Karpas-422 (cell line): Measurements from ENCODE around the gene MNT. TPM values are rescaled to one million over a fixed set of nuclear protein-coding genes. Genes with fewer than 3 reads are reported as not detected.

ENCODE experiments used
- DNase-seq: peaks from one replicate; pipeline ENCODE4 v3.0.0-alpha.2; 2015
- H2AFZ ChIP-seq: fragments of 200-600 bp; sonication (generic); 2 replicates; pipeline ENCODE4 v1.6.1; 2014; ENCODE audit warnings: antibody characterized with exemption, low read length, mixed read lengths
- H3K27ac ChIP-seq: fragments of 200-600 bp; sonication (generic); 2 replicates; pipeline ENCODE4 v1.5.1; 2014; ENCODE audit warnings: mild to moderate bottlenecking, low read length, moderate library complexity
- H3K27me3 ChIP-seq: fragments of 200-600 bp; sonication (generic); 2 replicates; pipeline ENCODE4 v1.6.1; 2014; ENCODE audit warnings: low read length, mixed read lengths
- H3K36me3 ChIP-seq: fragments of 200-600 bp; sonication (generic); 2 replicates; pipeline ENCODE4 v1.6.1; 2014; ENCODE audit warnings: low read length, mixed read lengths; ENCODE audit not compliant: insufficient read depth
- H3K4me1 ChIP-seq: fragments of 200-600 bp; sonication (generic); 2 replicates; pipeline ENCODE4 v1.6.1; 2014; ENCODE audit warnings: mild to moderate bottlenecking, low read length, mixed read lengths
- H3K4me2 ChIP-seq: fragments of 200-600 bp; sonication (generic); 2 replicates; pipeline ENCODE4 v1.6.1; 2014; ENCODE audit warnings: low read length, low read depth, mild to moderate bottlenecking; ENCODE audit not compliant: poor library complexity, severe bottlenecking
- H3K4me3 ChIP-seq: fragments of 200-600 bp; sonication (generic); 2 replicates; pipeline ENCODE4 v1.5.1; 2014; ENCODE audit warnings: mild to moderate bottlenecking, antibody characterized with exemption, low read length, mixed read lengths
- H3K79me2 ChIP-seq: fragments of 200-600 bp; sonication (generic); 2 replicates; pipeline ENCODE4 v1.6.1; 2014; ENCODE audit warnings: mild to moderate bottlenecking, low read length, mixed read lengths
- H3K9ac ChIP-seq: fragments of 200-600 bp; sonication (generic); 2 replicates; pipeline ENCODE4 v1.6.0; 2014; ENCODE audit warnings: low read length
- H3K9me2 ChIP-seq: fragments of 200-600 bp; sonication (generic), shearing (Covaris generic); replicated peaks from 2 replicates; pipeline ENCODE4 v1.6.0; 2014; ENCODE audit warnings: mild to moderate bottlenecking, low read length, moderate library complexity; ENCODE audit not compliant: insufficient read depth
- H3K9me3 ChIP-seq: fragments of 300-700, 200-600 bp; sonication (generic); 2 replicates; pipeline ENCODE4 v1.6.1; 2014; ENCODE audit warnings: low read length, mixed read lengths
- H4K20me1 ChIP-seq: fragments of 200-600 bp; sonication (generic); 2 replicates; pipeline ENCODE4 v1.6.1; 2014; ENCODE audit warnings: mild to moderate bottlenecking, antibody characterized with exemption, low read length, low read depth; ENCODE audit not compliant: insufficient read depth
- total RNA-seq: library from RNA; depleted of rRNA; stranded (reverse); fragments of >200 nt; shearing (Covaris generic); gene quantifications from 2 replicates; pipeline ENCODE4 v1.2.3, GENCODE V29; 2014; ENCODE audit warnings: low replicate concordance

The MNT gene
- total RNA-seq, 1 experiment from 2014 or later, result 6.3 TPM

DNA sequence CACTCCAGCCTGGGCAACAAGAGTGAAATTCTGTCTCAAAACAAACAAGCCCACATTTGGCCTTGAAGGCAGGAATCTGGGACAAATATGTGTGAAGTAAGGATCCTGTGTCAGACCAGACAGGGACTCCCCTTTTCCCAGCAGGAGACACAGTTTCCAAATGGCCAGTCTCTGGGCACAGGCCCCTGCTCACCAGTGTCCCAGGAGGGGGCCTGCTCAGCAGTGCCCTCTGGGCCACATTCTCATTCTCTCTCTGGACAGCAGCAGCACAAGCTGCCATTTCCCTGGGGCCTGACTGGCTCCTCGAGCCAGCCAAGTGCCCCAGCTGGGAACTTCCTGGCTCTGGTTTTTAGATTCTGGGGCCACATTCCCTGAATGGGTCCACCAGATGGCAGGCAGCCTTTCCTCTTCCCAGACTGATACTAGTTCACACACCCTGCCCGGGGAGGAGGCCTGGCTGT lies 11.7 kb upstream of the MNT start:
- Histone ChIP-seq H4K20me1 (no peaks in the 10 kb centered on the region), H3K79me2 (peaks cover 9% of the 10 kb centered on the region), H3K27ac (no peak overlapping the region), H3K4me1 (peaks cover 3% of the 10 kb centered on the region), H2AFZ (no peak overlapping the region), H3K36me3 (peaks cover 9% of the 10 kb centered on the region; the same call in 1 of the 2 replicates), H3K9ac (no peak overlapping the region), H3K9me3 (no peaks in the 10 kb centered on the region), H3K4me2 (no peak overlapping the region), H3K9me2 (no peaks in the 10 kb centered on the region), H3K4me3 (no peak overlapping the region), H3K27me3 (no peaks in the 10 kb centered on the region)
- no peak for DNase-seq

DNA sequence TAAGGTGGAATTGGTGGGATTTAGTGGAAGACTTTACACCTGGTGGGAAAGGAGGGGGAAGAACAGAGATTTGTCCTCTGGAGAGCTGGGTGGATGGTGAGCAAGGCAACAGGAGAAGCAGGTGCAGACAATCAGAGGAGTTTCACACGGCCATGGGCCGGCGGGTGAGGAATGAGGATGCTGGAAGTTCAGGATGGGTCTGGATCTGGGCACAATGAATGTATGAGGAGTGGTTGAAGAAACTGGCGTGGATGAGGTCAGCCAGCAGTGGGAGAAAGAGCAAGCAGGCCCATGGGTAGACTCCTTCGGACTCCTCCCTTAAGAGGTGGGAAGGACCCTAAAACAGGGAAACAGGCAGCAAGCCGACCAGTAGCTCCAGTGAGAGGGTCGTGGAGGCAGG lies 10.1 kb upstream of the MNT start:
- H3K9ac ChIP-seq, result no peak overlapping the region
- DNase-seq, result no peak
- H3K27ac ChIP-seq, result no peak overlapping the region
- no peak overlapping the region for H3K4me2 ChIP-seq
- no peaks in the 10 kb centered on the region for H3K9me2 ChIP-seq
- H2AFZ ChIP-seq, result no peak overlapping the region
- no peaks in the 10 kb centered on the region for H3K9me3 ChIP-seq
- peaks cover 3% of the 10 kb centered on the region for H3K4me1 ChIP-seq
- H3K4me3 ChIP-seq, result no peak overlapping the region
- peaks cover 7% of the 10 kb centered on the region for H3K79me2 ChIP-seq
- no peaks in the 10 kb centered on the region for H3K27me3 ChIP-seq
- H4K20me1 ChIP-seq, result no peaks in the 10 kb centered on the region
- H3K36me3 ChIP-seq, result peaks cover 9% of the 10 kb centered on the region; the same call in 1 of the 2 replicates

DNA sequence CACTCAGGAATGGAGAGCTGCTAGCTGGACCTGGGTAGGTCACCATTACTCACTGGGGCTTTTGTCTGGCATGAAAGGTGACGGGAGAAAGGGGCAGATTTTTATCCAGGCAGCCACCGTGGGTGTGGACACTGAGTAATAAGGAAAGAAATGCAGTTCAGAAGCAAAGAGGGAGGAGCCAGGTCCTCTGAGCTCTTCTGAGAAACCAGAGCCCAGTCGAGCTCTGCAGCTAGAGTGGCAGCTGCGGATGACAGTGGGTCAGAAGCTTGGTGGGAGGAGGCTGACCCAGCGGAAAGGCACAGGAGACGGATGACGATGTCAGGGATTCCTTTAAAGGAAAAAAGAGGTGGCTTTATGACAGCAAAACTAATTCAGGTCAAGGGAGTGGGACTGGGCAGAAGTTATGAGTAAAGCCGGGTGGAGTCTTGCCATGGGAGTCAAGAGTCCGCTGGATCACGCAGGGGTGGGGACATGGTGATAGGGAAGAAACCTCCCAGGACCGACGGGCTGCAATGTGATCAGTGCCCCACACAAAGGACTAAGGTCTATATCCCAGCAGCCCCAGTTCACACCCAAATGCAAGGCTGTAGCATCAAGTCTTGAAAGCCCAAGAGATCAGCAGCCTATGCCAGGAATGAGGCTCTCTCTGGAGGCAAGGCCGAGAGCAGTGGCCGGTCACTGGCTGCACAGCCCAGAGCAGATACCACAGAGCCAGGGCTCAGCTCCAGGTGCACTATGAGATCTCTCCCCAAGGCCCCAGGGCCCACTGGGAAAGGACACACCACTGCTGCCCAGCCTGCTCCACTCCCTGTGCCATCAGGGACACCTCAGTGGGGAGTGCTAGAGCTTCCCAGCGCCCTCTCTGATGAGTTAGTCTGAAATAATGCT lies 6.3 kb upstream of the MNT start:
- Histone ChIP-seq H3K9ac (no peak overlapping the region), H3K79me2 (no peaks in the 10 kb centered on the region), H3K27ac (no peak overlapping the region), H3K9me3 (no peaks in the 10 kb centered on the region), H2AFZ (no peak overlapping the region), H3K4me1 (peaks cover 12% of the 10 kb centered on the region), H3K27me3 (no peaks in the 10 kb centered on the region), H3K36me3 (no peaks in the 10 kb centered on the region), H3K9me2 (no peaks in the 10 kb centered on the region), H3K4me3 (no peak overlapping the region), H3K4me2 (no peak overlapping the region), H4K20me1 (no peaks in the 10 kb centered on the region)
- no peak for DNase-seq

DNA sequence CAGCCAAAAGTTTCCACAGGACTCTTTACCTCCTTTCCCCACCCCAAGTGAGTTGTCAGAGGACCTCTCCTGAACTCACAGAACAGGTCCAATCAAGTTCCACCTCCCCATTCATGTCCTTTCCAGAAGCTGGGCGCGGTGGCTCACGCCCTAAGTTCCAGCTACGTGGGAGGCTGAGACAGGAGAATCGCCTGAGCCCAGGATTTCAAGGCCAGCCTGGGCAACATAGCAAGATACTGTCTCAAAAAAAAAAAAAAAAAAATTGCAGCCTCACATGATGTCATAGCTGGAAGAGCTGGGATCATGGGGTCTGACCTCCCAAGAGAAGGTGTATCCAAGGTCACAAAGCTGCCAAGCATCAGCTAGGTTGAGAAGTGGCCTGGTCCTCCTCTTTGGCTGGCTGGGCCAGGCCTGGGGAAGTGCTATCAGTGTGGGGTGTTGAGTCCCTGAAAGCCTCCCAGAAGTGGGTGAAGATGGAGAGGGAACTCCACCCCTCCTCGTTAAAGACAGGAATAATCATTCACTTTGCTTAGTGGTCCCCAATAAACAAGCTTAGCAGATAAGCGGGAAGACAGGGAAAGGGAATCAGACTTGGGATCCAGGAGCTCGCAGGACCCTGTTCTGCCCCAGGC lies 5.5 kb upstream of the MNT start:
- DNase-seq, result no peak
- no peaks in the 10 kb centered on the region for H3K36me3 ChIP-seq
- no peaks in the 10 kb centered on the region for H3K9me2 ChIP-seq
- no peaks in the 10 kb centered on the region for H3K9me3 ChIP-seq
- no peaks in the 10 kb centered on the region for H3K79me2 ChIP-seq
- no peak overlapping the region for H3K4me3 ChIP-seq
- H3K4me1 ChIP-seq, result peaks cover 15% of the 10 kb centered on the region
- no peaks in the 10 kb centered on the region for H4K20me1 ChIP-seq
- no peak overlapping the region for H3K4me2 ChIP-seq
- H3K27ac ChIP-seq, result no peak overlapping the region
- no peak overlapping the region for H2AFZ ChIP-seq
- no peaks in the 10 kb centered on the region for H3K27me3 ChIP-seq
- no peak overlapping the region for H3K9ac ChIP-seq

DNA sequence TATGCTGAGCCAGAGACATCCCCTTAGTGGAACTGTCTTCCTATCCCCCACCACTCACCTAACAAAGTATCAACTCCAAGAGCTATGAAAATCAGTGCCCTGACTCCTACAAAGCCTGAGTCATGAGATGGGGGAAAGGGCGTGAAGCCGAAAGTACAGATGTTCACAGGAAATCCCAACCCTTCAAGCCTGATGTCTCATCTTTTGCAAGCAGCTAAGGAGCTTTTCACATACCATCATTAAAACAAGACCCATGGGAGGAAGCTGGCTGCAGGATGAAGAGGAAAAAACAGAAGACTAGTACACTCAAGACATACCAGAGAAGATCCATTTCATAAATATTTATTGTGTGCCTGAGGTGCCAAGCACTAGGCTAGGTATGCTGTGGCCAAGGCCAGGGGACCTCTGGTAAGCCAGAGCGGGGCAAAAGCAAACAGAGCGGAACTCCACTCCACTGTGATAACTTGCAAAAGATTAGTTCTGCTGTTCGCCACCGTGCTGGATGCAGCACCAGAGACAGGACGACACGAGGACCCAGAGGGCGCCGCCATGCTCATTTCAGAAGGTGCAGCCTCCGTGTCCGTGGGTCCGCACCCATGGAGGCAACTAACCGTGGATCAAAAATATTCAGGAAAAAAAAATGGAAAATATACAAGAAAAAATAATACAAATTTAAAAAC lies 4.5 kb upstream of the MNT start:
- Histone ChIP-seq H2AFZ (no peak overlapping the region), H3K79me2 (no peaks in the 10 kb centered on the region), H3K27me3 (no peaks in the 10 kb centered on the region), H3K9me2 (no peaks in the 10 kb centered on the region), H3K4me3 (no peak overlapping the region), H3K4me1 (peaks cover 17% of the 10 kb centered on the region), H3K9me3 (no peaks in the 10 kb centered on the region), H3K36me3 (no peaks in the 10 kb centered on the region), H3K27ac (no peak overlapping the region), H3K4me2 (no peak overlapping the region), H4K20me1 (no peaks in the 10 kb centered on the region), H3K9ac (no peak overlapping the region)
- no peak for DNase-seq

DNA sequence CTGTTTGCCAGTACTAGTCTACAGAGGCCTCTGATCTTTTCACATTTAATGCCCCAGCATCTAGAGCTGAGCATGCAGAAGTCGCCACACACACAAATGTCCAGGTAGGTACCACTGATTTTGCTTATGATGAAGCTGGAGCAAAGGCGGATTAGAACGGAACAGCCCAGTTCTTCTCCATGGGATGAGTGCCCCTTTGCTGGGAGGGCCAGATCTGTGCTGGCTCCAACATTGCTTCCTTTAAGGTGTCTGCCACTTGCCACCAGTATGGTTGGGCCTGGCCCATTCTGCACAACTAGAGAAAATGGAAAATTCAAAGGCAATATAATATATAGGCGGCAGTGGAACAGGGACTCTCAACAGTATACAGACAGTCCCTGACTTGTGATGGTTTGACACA lies 2.2 kb upstream of the MNT start:
- no peaks in the 10 kb centered on the region for H3K36me3 ChIP-seq
- H3K79me2 ChIP-seq, result peaks cover 12% of the 10 kb centered on the region
- no peaks in the 10 kb centered on the region for H3K9me2 ChIP-seq
- no peaks in the 10 kb centered on the region for H3K9me3 ChIP-seq
- H3K4me1 ChIP-seq, result peaks cover 30% of the 10 kb centered on the region
- H3K4me2 ChIP-seq, result peak overlapping the region; percentile 77
- DNase-seq, result no peak
- peak overlapping the region; percentile 74 for H3K9ac ChIP-seq
- H3K27me3 ChIP-seq, result no peaks in the 10 kb centered on the region
- no peak overlapping the region for H3K27ac ChIP-seq
- H3K4me3 ChIP-seq, result peak overlapping the region; percentile 68; the same call in 1 of the 2 replicates
- H2AFZ ChIP-seq, result no peak overlapping the region
- peaks cover 8% of the 10 kb centered on the region for H4K20me1 ChIP-seq

DNA sequence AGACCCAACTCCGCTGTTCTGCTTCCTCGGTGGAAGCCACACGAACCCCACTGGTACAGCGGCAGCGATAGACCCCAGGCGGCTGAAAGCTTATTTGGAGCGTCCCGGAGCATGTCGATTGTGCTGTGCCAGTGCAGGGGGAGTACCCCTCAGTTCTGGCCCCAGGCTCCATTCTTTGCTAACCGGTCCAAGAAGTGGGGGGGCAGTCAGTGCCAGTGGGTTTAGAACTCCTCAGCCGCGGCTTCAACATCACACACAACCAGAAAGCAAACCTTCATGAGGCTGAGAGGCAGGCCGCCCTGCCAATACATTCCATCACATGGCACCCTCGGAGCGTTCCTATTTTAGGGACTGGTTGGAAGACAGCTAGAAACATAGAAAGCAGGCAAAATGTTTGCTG lies 1.7 kb upstream of the MNT start:
- H3K79me2 ChIP-seq, result peaks cover 17% of the 10 kb centered on the region
- H2AFZ ChIP-seq, result no peak overlapping the region
- peak overlapping the region; percentile 68 for H3K4me3 ChIP-seq
- peaks cover 12% of the 10 kb centered on the region for H4K20me1 ChIP-seq
- peak overlapping the region; percentile 59 for H3K27ac ChIP-seq
- H3K4me1 ChIP-seq, result peaks cover 35% of the 10 kb centered on the region
- no peak for DNase-seq
- H3K9ac ChIP-seq, result peak overlapping the region; percentile 74
- no peaks in the 10 kb centered on the region for H3K9me3 ChIP-seq
- peak overlapping the region; percentile 77 for H3K4me2 ChIP-seq
- no peaks in the 10 kb centered on the region for H3K27me3 ChIP-seq
- H3K9me2 ChIP-seq, result no peaks in the 10 kb centered on the region
- H3K36me3 ChIP-seq, result no peaks in the 10 kb centered on the region
